WTC11 (cell line): Measurements from ENCODE around the gene AFM. TPM values are rescaled to one million over a fixed set of nuclear protein-coding genes. Genes with fewer than 3 reads are reported as not detected.

Source experiments
- ATAC-seq: fragments of 200-7000 bp; cut with Tn5 transposase; 2 replicates; pipeline ENCODE4 v1.10.0; 2021; ENCODE audit warnings: mild to moderate bottlenecking, moderate library complexity
- CTCF ChIA-PET: fragments of 300-600 bp; sonication (Branson Sonifier 250); formaldehyde crosslinking; loops from one replicate; lab custom pipeline; 2021; ENCODE audit warnings: antibody characterized with exemption; lab: Charles Lee
- POLR2A ChIA-PET: fragments of 350-600 bp; sonication (Branson Sonifier 250); formaldehyde crosslinking; loops from one replicate; lab custom pipeline; 2021; ENCODE audit warnings: antibody characterized with exemption; lab: Charles Lee
- DNase-seq: peaks from one replicate; pipeline ENCODE4 v3.0.0; 2021; ENCODE audit warnings: low spot score
- H3K27ac Mint-ChIP-seq: 2 replicates; pipeline ENCODE4 v1.8.0; 2021; ENCODE audit warnings: mixed read lengths
- H3K27me3 Mint-ChIP-seq: 2 replicates; pipeline ENCODE4 v1.8.0; 2021; ENCODE audit warnings: low read depth, mild to moderate bottlenecking, moderate library complexity, mixed read lengths
- H3K36me3 Mint-ChIP-seq: 2 replicates; pipeline ENCODE4 v1.8.0; 2021; ENCODE audit warnings: mixed read lengths
- H3K4me1 Mint-ChIP-seq: 2 replicates; pipeline ENCODE4 v1.8.0; 2022; ENCODE audit warnings: mixed read lengths
- H3K4me3 Mint-ChIP-seq: 2 replicates; pipeline ENCODE4 v1.8.0; 2021; ENCODE audit warnings: mild to moderate bottlenecking, moderate library complexity, mixed read lengths
- H3K9me3 Mint-ChIP-seq: 2 replicates; pipeline ENCODE4 v1.8.0; 2021; ENCODE audit warnings: mixed read lengths
- CREM ChIP-seq: sonication (generic); formaldehyde crosslinking; IDR thresholded peaks from 2 replicates; pipeline ENCODE4 v1.8.1; 2022; ENCODE audit warnings: mild to moderate bottlenecking, missing genetic modification reagents, moderate library complexity
- ELF4 ChIP-seq: sonication (generic); formaldehyde crosslinking; IDR thresholded peaks from 2 replicates; pipeline ENCODE4 v1.8.1; 2022; ENCODE audit warnings: low read depth, mild to moderate bottlenecking, moderate library complexity, missing genetic modification reagents
- ETV6 ChIP-seq: sonication (generic); formaldehyde crosslinking; IDR thresholded peaks from 2 replicates; pipeline ENCODE4 v1.8.1; 2022; ENCODE audit warnings: mild to moderate bottlenecking, missing genetic modification reagents
- FOXJ3 ChIP-seq: sonication (generic); formaldehyde crosslinking; IDR thresholded peaks from 2 replicates; pipeline ENCODE4 v1.9.0; 2021; ENCODE audit warnings: missing genetic modification reagents, mild to moderate bottlenecking, borderline replicate concordance
- FOXK1 ChIP-seq: sonication (generic); formaldehyde crosslinking; IDR thresholded peaks from 2 replicates; pipeline ENCODE4 v1.8.0; 2022; ENCODE audit warnings: mild to moderate bottlenecking, moderate library complexity, missing genetic modification reagents
- FOXP1 ChIP-seq: sonication (generic); formaldehyde crosslinking; IDR thresholded peaks from 2 replicates; pipeline ENCODE4 v1.8.0; 2022; ENCODE audit warnings: missing genetic modification reagents, mild to moderate bottlenecking, moderate library complexity, borderline replicate concordance
- GABPB1 ChIP-seq: sonication (generic); formaldehyde crosslinking; IDR thresholded peaks from 2 replicates; pipeline ENCODE4 v1.8.1; 2023; ENCODE audit warnings: mild to moderate bottlenecking, missing genetic modification reagents
- MXD4 ChIP-seq: fragments of 250-450 bp; sonication (Bioruptor Pico); IDR thresholded peaks from 2 replicates; pipeline ENCODE4 v1.8.0; 2021; ENCODE audit warnings: mild to moderate bottlenecking, moderate library complexity, borderline replicate concordance
- NFATC4 ChIP-seq: fragments of 250-450 bp; sonication (Bioruptor Pico); IDR thresholded peaks from 2 replicates; pipeline ENCODE4 v1.9.0; 2021; ENCODE audit warnings: mild to moderate bottlenecking
- NFE2L1 ChIP-seq: sonication (generic); formaldehyde crosslinking; IDR thresholded peaks from 2 replicates; pipeline ENCODE4 v1.8.1; 2023; ENCODE audit warnings: missing genetic modification reagents
- SP1 ChIP-seq: sonication (generic); formaldehyde crosslinking; conservative IDR thresholded peaks from 2 replicates; pipeline ENCODE4 v1.8.1; 2022; ENCODE audit warnings: missing genetic modification reagents
- ZNF219 ChIP-seq: sonication (generic); formaldehyde crosslinking; IDR thresholded peaks from 2 replicates; pipeline ENCODE4 v1.8.0; 2023; ENCODE audit warnings: missing genetic modification reagents, mild to moderate bottlenecking, borderline replicate concordance
- ZNF423 ChIP-seq: fragments of 250-450 bp; sonication (Bioruptor Pico); IDR thresholded peaks from 2 replicates; pipeline ENCODE4 v2.1.2; 2022; ENCODE audit warnings: mild to moderate bottlenecking, moderate library complexity
- total RNA-seq: library from RNA; stranded (reverse); gene quantifications from 3 replicates; pipeline ENCODE4 v1.2.3, GENCODE V29; 2021
- TF ChIP-seq, protein P1 (sequence below): sonication (generic); formaldehyde crosslinking; IDR thresholded peaks from 2 replicates; pipeline ENCODE4 v1.8.0; 2022; ENCODE audit warnings: mild to moderate bottlenecking, missing genetic modification reagents
- TF ChIP-seq, protein P2 (sequence below): sonication (generic); formaldehyde crosslinking; IDR thresholded peaks from 2 replicates; pipeline ENCODE4 v1.8.1; 2022; ENCODE audit warnings: mild to moderate bottlenecking, moderate library complexity, missing genetic modification reagents
- TF ChIP-seq, protein P3 (sequence below): sonication (generic); formaldehyde crosslinking; IDR thresholded peaks from 2 replicates; pipeline ENCODE4 v1.8.1; 2022; ENCODE audit warnings: mild to moderate bottlenecking, missing genetic modification reagents, moderate library complexity, borderline replicate concordance
- TF ChIP-seq, protein P4 (sequence below): sonication (generic); formaldehyde crosslinking; IDR thresholded peaks from 2 replicates; pipeline ENCODE4 v1.8.0; 2022; ENCODE audit warnings: mild to moderate bottlenecking, missing genetic modification reagents
- TF ChIP-seq, protein P5 (sequence below): sonication (generic); formaldehyde crosslinking; IDR thresholded peaks from 2 replicates; pipeline ENCODE4 v1.8.0; 2023; ENCODE audit warnings: missing genetic modification reagents, mild to moderate bottlenecking, borderline replicate concordance
- TF ChIP-seq, protein P6 (sequence below): sonication (generic); formaldehyde crosslinking; IDR thresholded peaks from 2 replicates; pipeline ENCODE4 v1.8.1; 2022; ENCODE audit warnings: low read depth, missing genetic modification reagents, borderline replicate concordance
- TF ChIP-seq, protein P7 (sequence below): sonication (generic); formaldehyde crosslinking; IDR thresholded peaks from 2 replicates; pipeline ENCODE4 v1.8.1; 2023; ENCODE audit warnings: mild to moderate bottlenecking, missing genetic modification reagents
- TF ChIP-seq, protein P8 (sequence below): sonication (generic); formaldehyde crosslinking; conservative IDR thresholded peaks from 2 replicates; pipeline ENCODE4 v1.8.1; 2022; ENCODE audit warnings: mild to moderate bottlenecking, missing genetic modification reagents
- TF ChIP-seq, protein P9 (sequence below): sonication (generic); formaldehyde crosslinking; IDR thresholded peaks from 2 replicates; pipeline ENCODE4 v1.8.0; 2022; ENCODE audit warnings: mild to moderate bottlenecking, missing genetic modification reagents

AFM gene
- total RNA-seq, 1 experiment from 2014 or later: not detected

DNA sequence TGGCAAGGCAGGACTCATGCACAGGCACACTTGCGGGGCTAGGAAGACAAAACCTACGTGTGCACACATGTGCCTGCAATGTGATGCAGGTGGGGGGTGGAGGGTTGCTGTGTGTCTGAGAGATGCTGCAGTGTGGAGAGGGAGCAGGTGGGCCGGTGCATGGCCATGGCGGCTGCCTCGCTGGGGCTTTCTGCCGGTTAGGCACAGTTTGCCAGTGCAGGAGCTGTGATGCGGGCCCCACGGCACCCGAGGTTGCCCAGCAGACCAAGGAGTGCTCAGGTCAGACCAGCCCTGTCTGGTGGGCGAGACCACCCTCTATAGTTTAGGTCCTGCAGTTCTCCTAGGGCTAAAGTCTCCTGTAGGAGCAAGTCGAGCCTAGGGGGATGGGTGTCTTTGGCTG lies 4.4 kb upstream of the AFM start:
- no peak for ATAC-seq
- DNase-seq: no peak
- Mint-ChIP-seq H3K27ac (no peak overlapping the region), H3K36me3 (peaks cover 35% of the 10 kb centered on the region), H3K4me1 (no peaks in the 10 kb centered on the region), H3K4me3 (no peak overlapping the region), H3K9me3 (peaks cover 39% of the 10 kb centered on the region), H3K27me3 (peaks cover 2% of the 10 kb centered on the region; the same call in 1 of the 2 replicates)
- ChIA-PET POLR2A (interaction anchor here (0.6 kb wide), 1 partner anchor 149 kb away, joined by 4 read pairs; no protein-coding TSS in a partner anchor), CTCF (no interaction called here)
- TF ChIP-seq NFE2L1 (no peak), FOXJ3 (CRISPR knock-in tag) (no peak), MXD4 (CRISPR knock-in tag) (no peak), GABPB1 (CRISPR knock-in tag) (no peak), CREM (no peak), FOXK1 (CRISPR knock-in tag) (no peak), ZNF423 (CRISPR knock-in tag) (no peak)
- TF ChIP-seq, protein P1, sequence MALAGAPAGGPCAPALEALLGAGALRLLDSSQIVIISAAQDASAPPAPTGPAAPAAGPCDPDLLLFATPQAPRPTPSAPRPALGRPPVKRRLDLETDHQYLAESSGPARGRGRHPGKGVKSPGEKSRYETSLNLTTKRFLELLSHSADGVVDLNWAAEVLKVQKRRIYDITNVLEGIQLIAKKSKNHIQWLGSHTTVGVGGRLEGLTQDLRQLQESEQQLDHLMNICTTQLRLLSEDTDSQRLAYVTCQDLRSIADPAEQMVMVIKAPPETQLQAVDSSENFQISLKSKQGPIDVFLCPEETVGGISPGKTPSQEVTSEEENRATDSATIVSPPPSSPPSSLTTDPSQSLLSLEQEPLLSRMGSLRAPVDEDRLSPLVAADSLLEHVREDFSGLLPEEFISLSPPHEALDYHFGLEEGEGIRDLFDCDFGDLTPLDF: no peak
- TF ChIP-seq, protein P2, sequence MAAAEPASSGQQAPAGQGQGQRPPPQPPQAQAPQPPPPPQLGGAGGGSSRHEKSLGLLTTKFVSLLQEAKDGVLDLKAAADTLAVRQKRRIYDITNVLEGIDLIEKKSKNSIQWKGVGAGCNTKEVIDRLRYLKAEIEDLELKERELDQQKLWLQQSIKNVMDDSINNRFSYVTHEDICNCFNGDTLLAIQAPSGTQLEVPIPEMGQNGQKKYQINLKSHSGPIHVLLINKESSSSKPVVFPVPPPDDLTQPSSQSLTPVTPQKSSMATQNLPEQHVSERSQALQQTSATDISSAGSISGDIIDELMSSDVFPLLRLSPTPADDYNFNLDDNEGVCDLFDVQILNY (CRISPR knock-in tag): no peak
- TF ChIP-seq, protein P3, sequence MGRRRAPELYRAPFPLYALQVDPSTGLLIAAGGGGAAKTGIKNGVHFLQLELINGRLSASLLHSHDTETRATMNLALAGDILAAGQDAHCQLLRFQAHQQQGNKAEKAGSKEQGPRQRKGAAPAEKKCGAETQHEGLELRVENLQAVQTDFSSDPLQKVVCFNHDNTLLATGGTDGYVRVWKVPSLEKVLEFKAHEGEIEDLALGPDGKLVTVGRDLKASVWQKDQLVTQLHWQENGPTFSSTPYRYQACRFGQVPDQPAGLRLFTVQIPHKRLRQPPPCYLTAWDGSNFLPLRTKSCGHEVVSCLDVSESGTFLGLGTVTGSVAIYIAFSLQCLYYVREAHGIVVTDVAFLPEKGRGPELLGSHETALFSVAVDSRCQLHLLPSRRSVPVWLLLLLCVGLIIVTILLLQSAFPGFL (CRISPR knock-in tag): no peak
- TF ChIP-seq, protein P4, sequence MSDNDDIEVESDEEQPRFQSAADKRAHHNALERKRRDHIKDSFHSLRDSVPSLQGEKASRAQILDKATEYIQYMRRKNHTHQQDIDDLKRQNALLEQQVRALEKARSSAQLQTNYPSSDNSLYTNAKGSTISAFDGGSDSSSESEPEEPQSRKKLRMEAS (CRISPR knock-in tag): no peak
- TF ChIP-seq, protein P5, sequence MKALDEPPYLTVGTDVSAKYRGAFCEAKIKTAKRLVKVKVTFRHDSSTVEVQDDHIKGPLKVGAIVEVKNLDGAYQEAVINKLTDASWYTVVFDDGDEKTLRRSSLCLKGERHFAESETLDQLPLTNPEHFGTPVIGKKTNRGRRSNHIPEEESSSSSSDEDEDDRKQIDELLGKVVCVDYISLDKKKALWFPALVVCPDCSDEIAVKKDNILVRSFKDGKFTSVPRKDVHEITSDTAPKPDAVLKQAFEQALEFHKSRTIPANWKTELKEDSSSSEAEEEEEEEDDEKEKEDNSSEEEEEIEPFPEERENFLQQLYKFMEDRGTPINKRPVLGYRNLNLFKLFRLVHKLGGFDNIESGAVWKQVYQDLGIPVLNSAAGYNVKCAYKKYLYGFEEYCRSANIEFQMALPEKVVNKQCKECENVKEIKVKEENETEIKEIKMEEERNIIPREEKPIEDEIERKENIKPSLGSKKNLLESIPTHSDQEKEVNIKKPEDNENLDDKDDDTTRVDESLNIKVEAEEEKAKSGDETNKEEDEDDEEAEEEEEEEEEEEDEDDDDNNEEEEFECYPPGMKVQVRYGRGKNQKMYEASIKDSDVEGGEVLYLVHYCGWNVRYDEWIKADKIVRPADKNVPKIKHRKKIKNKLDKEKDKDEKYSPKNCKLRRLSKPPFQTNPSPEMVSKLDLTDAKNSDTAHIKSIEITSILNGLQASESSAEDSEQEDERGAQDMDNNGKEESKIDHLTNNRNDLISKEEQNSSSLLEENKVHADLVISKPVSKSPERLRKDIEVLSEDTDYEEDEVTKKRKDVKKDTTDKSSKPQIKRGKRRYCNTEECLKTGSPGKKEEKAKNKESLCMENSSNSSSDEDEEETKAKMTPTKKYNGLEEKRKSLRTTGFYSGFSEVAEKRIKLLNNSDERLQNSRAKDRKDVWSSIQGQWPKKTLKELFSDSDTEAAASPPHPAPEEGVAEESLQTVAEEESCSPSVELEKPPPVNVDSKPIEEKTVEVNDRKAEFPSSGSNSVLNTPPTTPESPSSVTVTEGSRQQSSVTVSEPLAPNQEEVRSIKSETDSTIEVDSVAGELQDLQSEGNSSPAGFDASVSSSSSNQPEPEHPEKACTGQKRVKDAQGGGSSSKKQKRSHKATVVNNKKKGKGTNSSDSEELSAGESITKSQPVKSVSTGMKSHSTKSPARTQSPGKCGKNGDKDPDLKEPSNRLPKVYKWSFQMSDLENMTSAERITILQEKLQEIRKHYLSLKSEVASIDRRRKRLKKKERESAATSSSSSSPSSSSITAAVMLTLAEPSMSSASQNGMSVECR (CRISPR knock-in tag): no peak

DNA sequence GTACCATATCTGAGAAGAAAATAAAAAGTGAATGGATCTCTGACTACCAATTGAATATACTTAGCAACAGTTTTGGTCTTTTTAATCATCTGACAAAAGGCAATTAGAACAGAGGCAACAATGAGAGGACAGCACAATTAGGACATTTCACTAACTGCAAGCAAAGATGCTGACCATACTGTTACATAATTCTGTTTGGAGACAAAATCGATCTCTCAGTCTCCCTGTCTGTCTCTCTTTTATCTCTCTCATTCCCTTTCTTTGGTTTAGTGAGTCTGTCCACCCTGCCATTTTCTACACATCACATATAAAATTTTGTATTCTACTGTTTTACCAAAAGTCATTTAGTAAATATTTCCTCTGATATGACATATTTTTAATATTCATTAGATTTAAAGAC lies 2.2 kb upstream of the AFM start:
- peaks cover 17% of the 10 kb centered on the region for H3K9me3 Mint-ChIP-seq
- H3K4me3 Mint-ChIP-seq: no peak overlapping the region
- ChIA-PET POLR2A (no interaction called here), CTCF (no interaction called here)
- H3K36me3 Mint-ChIP-seq: peaks cover 19% of the 10 kb centered on the region
- DNase-seq (no peak), ATAC-seq (no peak)
- no peak overlapping the region for H3K27ac Mint-ChIP-seq
- peaks cover 2% of the 10 kb centered on the region; the same call in 1 of the 2 replicates for H3K27me3 Mint-ChIP-seq
- H3K4me1 Mint-ChIP-seq: no peaks in the 10 kb centered on the region
- TF ChIP-seq, protein P6, sequence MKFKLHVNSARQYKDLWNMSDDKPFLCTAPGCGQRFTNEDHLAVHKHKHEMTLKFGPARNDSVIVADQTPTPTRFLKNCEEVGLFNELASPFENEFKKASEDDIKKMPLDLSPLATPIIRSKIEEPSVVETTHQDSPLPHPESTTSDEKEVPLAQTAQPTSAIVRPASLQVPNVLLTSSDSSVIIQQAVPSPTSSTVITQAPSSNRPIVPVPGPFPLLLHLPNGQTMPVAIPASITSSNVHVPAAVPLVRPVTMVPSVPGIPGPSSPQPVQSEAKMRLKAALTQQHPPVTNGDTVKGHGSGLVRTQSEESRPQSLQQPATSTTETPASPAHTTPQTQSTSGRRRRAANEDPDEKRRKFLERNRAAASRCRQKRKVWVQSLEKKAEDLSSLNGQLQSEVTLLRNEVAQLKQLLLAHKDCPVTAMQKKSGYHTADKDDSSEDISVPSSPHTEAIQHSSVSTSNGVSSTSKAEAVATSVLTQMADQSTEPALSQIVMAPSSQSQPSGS: no peak
- TF ChIP-seq SP1 (CRISPR knock-in tag): no peak
- TF ChIP-seq CREM: no peak
- TF ChIP-seq FOXP1 (CRISPR knock-in tag): no peak
- no peak for TF ChIP-seq ZNF219
- TF ChIP-seq, protein P7, sequence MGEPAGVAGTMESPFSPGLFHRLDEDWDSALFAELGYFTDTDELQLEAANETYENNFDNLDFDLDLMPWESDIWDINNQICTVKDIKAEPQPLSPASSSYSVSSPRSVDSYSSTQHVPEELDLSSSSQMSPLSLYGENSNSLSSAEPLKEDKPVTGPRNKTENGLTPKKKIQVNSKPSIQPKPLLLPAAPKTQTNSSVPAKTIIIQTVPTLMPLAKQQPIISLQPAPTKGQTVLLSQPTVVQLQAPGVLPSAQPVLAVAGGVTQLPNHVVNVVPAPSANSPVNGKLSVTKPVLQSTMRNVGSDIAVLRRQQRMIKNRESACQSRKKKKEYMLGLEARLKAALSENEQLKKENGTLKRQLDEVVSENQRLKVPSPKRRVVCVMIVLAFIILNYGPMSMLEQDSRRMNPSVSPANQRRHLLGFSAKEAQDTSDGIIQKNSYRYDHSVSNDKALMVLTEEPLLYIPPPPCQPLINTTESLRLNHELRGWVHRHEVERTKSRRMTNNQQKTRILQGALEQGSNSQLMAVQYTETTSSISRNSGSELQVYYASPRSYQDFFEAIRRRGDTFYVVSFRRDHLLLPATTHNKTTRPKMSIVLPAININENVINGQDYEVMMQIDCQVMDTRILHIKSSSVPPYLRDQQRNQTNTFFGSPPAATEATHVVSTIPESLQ (CRISPR knock-in tag): no peak
- no peak for TF ChIP-seq NFATC4 (CRISPR knock-in tag)
- TF ChIP-seq, protein P8, sequence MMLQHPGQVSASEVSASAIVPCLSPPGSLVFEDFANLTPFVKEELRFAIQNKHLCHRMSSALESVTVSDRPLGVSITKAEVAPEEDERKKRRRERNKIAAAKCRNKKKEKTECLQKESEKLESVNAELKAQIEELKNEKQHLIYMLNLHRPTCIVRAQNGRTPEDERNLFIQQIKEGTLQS (CRISPR knock-in tag): no peak
- no peak for TF ChIP-seq ETV6 (CRISPR knock-in tag)
- no peak for TF ChIP-seq ELF4
- TF ChIP-seq, protein P9, sequence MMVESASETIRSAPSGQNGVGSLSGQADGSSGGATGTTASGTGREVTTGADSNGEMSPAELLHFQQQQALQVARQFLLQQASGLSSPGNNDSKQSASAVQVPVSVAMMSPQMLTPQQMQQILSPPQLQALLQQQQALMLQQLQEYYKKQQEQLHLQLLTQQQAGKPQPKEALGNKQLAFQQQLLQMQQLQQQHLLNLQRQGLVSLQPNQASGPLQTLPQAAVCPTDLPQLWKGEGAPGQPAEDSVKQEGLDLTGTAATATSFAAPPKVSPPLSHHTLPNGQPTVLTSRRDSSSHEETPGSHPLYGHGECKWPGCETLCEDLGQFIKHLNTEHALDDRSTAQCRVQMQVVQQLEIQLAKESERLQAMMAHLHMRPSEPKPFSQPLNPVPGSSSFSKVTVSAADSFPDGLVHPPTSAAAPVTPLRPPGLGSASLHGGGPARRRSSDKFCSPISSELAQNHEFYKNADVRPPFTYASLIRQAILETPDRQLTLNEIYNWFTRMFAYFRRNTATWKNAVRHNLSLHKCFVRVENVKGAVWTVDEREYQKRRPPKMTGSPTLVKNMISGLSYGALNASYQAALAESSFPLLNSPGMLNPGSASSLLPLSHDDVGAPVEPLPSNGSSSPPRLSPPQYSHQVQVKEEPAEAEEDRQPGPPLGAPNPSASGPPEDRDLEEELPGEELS (CRISPR knock-in tag): no peak
- TF ChIP-seq NFE2L1: no peak
